Tibial nerve (tissue), 4 donors: Measurements from ENCODE around the gene ACTA1. TPM values are rescaled to one million over a fixed set of nuclear protein-coding genes. Genes with fewer than 3 reads are reported as not detected.
"Not testable (repeated sequence)": the region's sequence is repeated elsewhere in the genome, so short reads cannot be mapped to it uniquely, and the experiment has no call there.

Experiments
- DNase-seq, 2 donors: peaks; one replicate each; pipeline ENCODE4 v3.0.0-alpha.2; 2019; ENCODE audit warnings: low spot score in 2 of 2
- H3K27ac ChIP-seq, 4 donors: fragments of 200-600 bp; sonication (generic) in 3 of 4; one replicate each; pipeline ENCODE4 v1.5.1; 2017 to 2019; ENCODE audit warnings: mild to moderate bottlenecking in 1 of 4
- H3K27me3 ChIP-seq, 2 donors: fragments of 200-600 bp; sonication (generic) in 1 of 2; one replicate each; pipeline versions ENCODE4 v1.5.1 to v1.6.0; 2017 to 2019
- H3K36me3 ChIP-seq, 3 donors: fragments of 200-600 bp; sonication (generic); one replicate each; pipeline ENCODE4 v1.5.1; 2018 to 2019
- H3K4me1 ChIP-seq, 4 donors: fragments of 200-600 bp; sonication (generic) in 3 of 4; one replicate each; pipeline ENCODE4 v1.5.1; 2017 to 2019
- H3K4me3 ChIP-seq, 4 donors: fragments of 200-600 bp; sonication (generic) in 3 of 4; one replicate each; pipeline ENCODE4 v1.5.1; 2017 to 2019; ENCODE audit warnings: mild to moderate bottlenecking in 1 of 4, moderate library complexity in 1 of 4
- H3K9me3 ChIP-seq, 4 donors: fragments of 200-600 bp; sonication (generic) in 3 of 4; one replicate each; pipeline ENCODE4 v1.5.1; 2017 to 2019
- CTCF ChIP-seq, 5 experiments: fragments of 200-600 bp in 3 of 5; fragments of 450-650 bp in 2 of 5; sonication (generic) in 3 of 5; IDR thresholded peaks; one replicate each; pipeline ENCODE4 v1.5.1; 2016 to 2019; ENCODE audit warnings: antibody characterized with exemption in 5 of 5, mild to moderate bottlenecking in 3 of 5, moderate library complexity in 2 of 5
- EP300 ChIP-seq, 2 donors: sonication (generic); formaldehyde crosslinking; IDR thresholded peaks; one replicate each; pipeline ENCODE4 v1.6.1; 2017; ENCODE audit warnings: antibody characterized with exemption in 2 of 2, mild to moderate bottlenecking in 1 of 2
- POLR2A ChIP-seq, 2 donors: fragments of 450-650 bp; IDR thresholded peaks; one replicate each; pipeline ENCODE4 v1.6.1; 2017; ENCODE audit warnings: antibody characterized with exemption in 2 of 2, mild to moderate bottlenecking in 2 of 2, moderate library complexity in 2 of 2
- WGBS, 2 donors: methylation state at CpG; one replicate each; pipeline ENCODE4 v1.1.5; 2018; 5-methylcytosine and 5-hydroxymethylcytosine counted together
- total RNA-seq, 4 donors: library from RNA; depleted of rRNA; stranded (reverse); fragments of >200 nt; gene quantifications; one replicate each; pipeline ENCODE4 v1.1.0, GENCODE V29; 2016

Gene ACTA1
- total RNA-seq, 4 donors from 2014 or later: 0.39 to 1.0 TPM; not detected in 2

GRCh38 chr1:229403573-229403972, 30.3 kb downstream of the ACTA1 start:
- no peak overlapping the region for H3K27ac ChIP-seq
- no peak for TF ChIP-seq POLR2A (IDR thresholded peaks at IDR 0.05)
- TF ChIP-seq CTCF (IDR thresholded peaks at IDR 0.05): no peak
- no peak for TF ChIP-seq EP300 (IDR thresholded peaks at IDR 0.05)
- H3K27me3 ChIP-seq: peaks cover 0 to 57% of the 10 kb centered on the region in 2 donors
- H3K4me1 ChIP-seq: peaks cover 0 to 20% (median 11%) of the 10 kb centered on the region in 4 donors
- no peaks in the 10 kb centered on the region for H3K36me3 ChIP-seq
- 78 to 84% methylated on average over 8 of the region's 8 CpGs for WGBS, 2 donors
- no peak overlapping the region for H3K4me3 ChIP-seq
- no peaks in the 10 kb centered on the region for H3K9me3 ChIP-seq
- no peak for DNase-seq

GRCh38 chr1:229402993-229403392, 30.9 kb downstream of the ACTA1 start:
- Histone ChIP-seq H3K4me3 (no peak overlapping the region), H3K27me3 (peaks cover 0 to 51% of the 10 kb centered on the region in 2 donors), H3K36me3 (no peaks in the 10 kb centered on the region), H3K27ac (no peak overlapping the region), H3K4me1 (peaks cover 0 to 16% (median 11%) of the 10 kb centered on the region in 4 donors), H3K9me3 (no peaks in the 10 kb centered on the region)
- 44 to 59% methylated on average over 6 of the region's 6 CpGs for WGBS, 2 donors
- no peak for DNase-seq
- no peak for TF ChIP-seq EP300 (IDR thresholded peaks at IDR 0.05)
- TF ChIP-seq CTCF (IDR thresholded peaks at IDR 0.05): no peak
- TF ChIP-seq POLR2A (IDR thresholded peaks at IDR 0.05): no peak

- H3K27ac ChIP-seq, H3K36me3 ChIP-seq, H3K4me1 ChIP-seq, H3K9me3 ChIP-seq, H3K4me3 ChIP-seq, DNase-seq: not testable (repeated sequence)
- 71 to 90% methylated on average over 4 of the region's 4 CpGs for WGBS, 2 donors
- peaks cover 0 to 44% of the 10 kb centered on the region in 2 donors for H3K27me3 ChIP-seq
Measured at GRCh38 chr1:229402329-229402728, 31.6 kb downstream of the ACTA1 start.

- H3K27me3 ChIP-seq: peaks cover 2 to 34% of the 10 kb centered on the region in 2 donors
- no peak for DNase-seq
- WGBS, 2 donors: 51 to 52% methylated on average over 5 of the region's 5 CpGs
- H3K4me1 ChIP-seq: no peaks in the 10 kb centered on the region
- no peaks in the 10 kb centered on the region for H3K9me3 ChIP-seq
- H3K27ac ChIP-seq: no peak overlapping the region
- H3K4me3 ChIP-seq: no peak overlapping the region
- H3K36me3 ChIP-seq: no peaks in the 10 kb centered on the region
- TF ChIP-seq POLR2A (IDR thresholded peaks at IDR 0.05): no peak
- TF ChIP-seq EP300 (IDR thresholded peaks at IDR 0.05): no peak
- no peak for TF ChIP-seq CTCF (IDR thresholded peaks at IDR 0.05)
Measured at GRCh38 chr1:229397762-229398161, 36.1 kb downstream of the ACTA1 start.

GRCh38 chr1:229396585-229397206, 37.2 kb downstream of the ACTA1 start:
- 38 to 42% methylated on average over 11 of the region's 11 CpGs for WGBS, 2 donors
- Histone ChIP-seq H3K27ac (no peak overlapping the region), H3K4me1 (no peaks in the 10 kb centered on the region), H3K9me3 (no peaks in the 10 kb centered on the region), H3K27me3 (peaks cover 2 to 30% of the 10 kb centered on the region in 2 donors), H3K36me3 (no peaks in the 10 kb centered on the region), H3K4me3 (no peak overlapping the region)
- TF ChIP-seq CTCF (IDR thresholded peaks at IDR 0.05) (no peak), POLR2A (IDR thresholded peaks at IDR 0.05) (no peak), EP300 (IDR thresholded peaks at IDR 0.05) (no peak)
- no peak for DNase-seq

GRCh38 chr1:229394517-229394916, 39.4 kb downstream of the ACTA1 start:
- DNase-seq, H3K36me3 ChIP-seq, H3K27ac ChIP-seq, H3K4me3 ChIP-seq, H3K4me1 ChIP-seq, H3K9me3 ChIP-seq: not testable (repeated sequence)
- H3K27me3 ChIP-seq: peaks cover 2 to 23% of the 10 kb centered on the region in 2 donors
- 88 to 93% methylated on average over 5 of the region's 5 CpGs for WGBS, 2 donors
